H1 (cell line): ENCODE data around the gene SIX6. TPM values are rescaled to one million over a fixed set of nuclear protein-coding genes. Genes with fewer than 3 reads are reported as not detected.

ENCODE experiments used
- HDAC2 ChIP-seq, 2 experiments: fragments of 300-600 bp in 1 of 2; sonication (generic) in 1 of 2; IDR thresholded peaks; 2 replicates each; pipeline ENCODE4 v1.6.1; 2011 to 2012; ENCODE audit warnings: low read depth in 2 of 2, low read length in 2 of 2, mild to moderate bottlenecking in 2 of 2, moderate library complexity in 2 of 2, borderline replicate concordance in 1 of 2, inconsistent platforms in 1 of 2
- KDM1A ChIP-seq: fragments of 200-600, 300-600 bp; sonication (generic); IDR thresholded peaks from 2 replicates; pipeline ENCODE4 v1.7.1; 2016; ENCODE audit warnings: mild to moderate bottlenecking, low read length, borderline replicate concordance
- RBBP5 ChIP-seq: IDR thresholded peaks from 2 replicates; pipeline ENCODE4 v1.7.1; 2012; ENCODE audit warnings: low read depth, mild to moderate bottlenecking, inconsistent platforms, low read length, moderate library complexity, borderline replicate concordance
- TAF1 ChIP-seq: IDR thresholded peaks from 2 replicates; pipeline ENCODE4 v1.6.1; 2011; ENCODE audit warnings: mild to moderate bottlenecking, low read depth, low read length
- polyA plus RNA-seq, 7 experiments: library from polyadenylated mRNA; depleted of rRNA in 3 of 7; stranded (reverse) in 5 of 7; unstranded in 2 of 7; fragments of >200 nt in 5 of 7; fragments of 200-250 nt in 2 of 7; gene quantifications; 1 replicate in 5 of 7; 2 replicates in 1 of 7; 4 replicates in 1 of 7; pipeline versions ENCODE4 v1.2.1 to v1.2.3, GENCODE V29; 2011 to 2013; ENCODE audit warnings: missing spikeins in 2 of 7, mixed read lengths in 2 of 7
- total RNA-seq: library from RNA; stranded (reverse); fragmentation: NEBNext Ultra II Directional; extraction: Animal tissue kit (Norgen Biotek cat#: 25700); gene quantifications from 2 replicates; pipeline ENCODE4 v1.2.1, GENCODE V29; 2021
- TF ChIP-seq, protein P1 (sequence below): fragments of 300-600 bp; sonication (generic); IDR thresholded peaks from 2 replicates; pipeline ENCODE4 v1.7.1; 2012; ENCODE audit warnings: low read length, moderate library complexity, mild to moderate bottlenecking, inconsistent platforms; ENCODE audit not compliant: insufficient replicate concordance
- TF ChIP-seq, protein P2 (sequence below): IDR thresholded peaks from 2 replicates; pipeline ENCODE4 v1.6.1; 2012; ENCODE audit warnings: inconsistent platforms

Gene SIX6
- total and polyA plus RNA-seq, 2 of the 8 experiments (the other 6 are each of a cell fraction or from before 2014, with no cell fraction given), result 0.03 TPM; not detected in 1

DNA sequence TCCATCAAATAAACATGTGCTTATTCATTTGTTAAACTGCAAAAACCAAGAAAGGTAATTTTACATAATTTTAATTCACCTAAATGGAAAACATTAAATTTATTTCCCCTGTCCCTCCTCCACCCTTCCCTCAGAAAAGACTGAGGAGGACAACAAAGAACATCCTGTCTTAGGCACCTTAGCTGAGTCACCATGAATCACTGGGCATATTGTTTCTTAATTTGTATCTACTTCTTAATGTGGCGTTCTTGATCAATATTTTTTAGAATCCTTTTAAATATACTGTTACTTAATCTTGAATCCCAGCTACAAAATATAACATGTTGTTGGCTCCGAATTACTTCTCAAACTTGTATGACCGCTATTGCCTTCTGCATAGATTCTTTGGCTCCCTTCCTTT is 23.5 kb downstream of the SIX6 start (continued):
- TF ChIP-seq, protein P1, sequence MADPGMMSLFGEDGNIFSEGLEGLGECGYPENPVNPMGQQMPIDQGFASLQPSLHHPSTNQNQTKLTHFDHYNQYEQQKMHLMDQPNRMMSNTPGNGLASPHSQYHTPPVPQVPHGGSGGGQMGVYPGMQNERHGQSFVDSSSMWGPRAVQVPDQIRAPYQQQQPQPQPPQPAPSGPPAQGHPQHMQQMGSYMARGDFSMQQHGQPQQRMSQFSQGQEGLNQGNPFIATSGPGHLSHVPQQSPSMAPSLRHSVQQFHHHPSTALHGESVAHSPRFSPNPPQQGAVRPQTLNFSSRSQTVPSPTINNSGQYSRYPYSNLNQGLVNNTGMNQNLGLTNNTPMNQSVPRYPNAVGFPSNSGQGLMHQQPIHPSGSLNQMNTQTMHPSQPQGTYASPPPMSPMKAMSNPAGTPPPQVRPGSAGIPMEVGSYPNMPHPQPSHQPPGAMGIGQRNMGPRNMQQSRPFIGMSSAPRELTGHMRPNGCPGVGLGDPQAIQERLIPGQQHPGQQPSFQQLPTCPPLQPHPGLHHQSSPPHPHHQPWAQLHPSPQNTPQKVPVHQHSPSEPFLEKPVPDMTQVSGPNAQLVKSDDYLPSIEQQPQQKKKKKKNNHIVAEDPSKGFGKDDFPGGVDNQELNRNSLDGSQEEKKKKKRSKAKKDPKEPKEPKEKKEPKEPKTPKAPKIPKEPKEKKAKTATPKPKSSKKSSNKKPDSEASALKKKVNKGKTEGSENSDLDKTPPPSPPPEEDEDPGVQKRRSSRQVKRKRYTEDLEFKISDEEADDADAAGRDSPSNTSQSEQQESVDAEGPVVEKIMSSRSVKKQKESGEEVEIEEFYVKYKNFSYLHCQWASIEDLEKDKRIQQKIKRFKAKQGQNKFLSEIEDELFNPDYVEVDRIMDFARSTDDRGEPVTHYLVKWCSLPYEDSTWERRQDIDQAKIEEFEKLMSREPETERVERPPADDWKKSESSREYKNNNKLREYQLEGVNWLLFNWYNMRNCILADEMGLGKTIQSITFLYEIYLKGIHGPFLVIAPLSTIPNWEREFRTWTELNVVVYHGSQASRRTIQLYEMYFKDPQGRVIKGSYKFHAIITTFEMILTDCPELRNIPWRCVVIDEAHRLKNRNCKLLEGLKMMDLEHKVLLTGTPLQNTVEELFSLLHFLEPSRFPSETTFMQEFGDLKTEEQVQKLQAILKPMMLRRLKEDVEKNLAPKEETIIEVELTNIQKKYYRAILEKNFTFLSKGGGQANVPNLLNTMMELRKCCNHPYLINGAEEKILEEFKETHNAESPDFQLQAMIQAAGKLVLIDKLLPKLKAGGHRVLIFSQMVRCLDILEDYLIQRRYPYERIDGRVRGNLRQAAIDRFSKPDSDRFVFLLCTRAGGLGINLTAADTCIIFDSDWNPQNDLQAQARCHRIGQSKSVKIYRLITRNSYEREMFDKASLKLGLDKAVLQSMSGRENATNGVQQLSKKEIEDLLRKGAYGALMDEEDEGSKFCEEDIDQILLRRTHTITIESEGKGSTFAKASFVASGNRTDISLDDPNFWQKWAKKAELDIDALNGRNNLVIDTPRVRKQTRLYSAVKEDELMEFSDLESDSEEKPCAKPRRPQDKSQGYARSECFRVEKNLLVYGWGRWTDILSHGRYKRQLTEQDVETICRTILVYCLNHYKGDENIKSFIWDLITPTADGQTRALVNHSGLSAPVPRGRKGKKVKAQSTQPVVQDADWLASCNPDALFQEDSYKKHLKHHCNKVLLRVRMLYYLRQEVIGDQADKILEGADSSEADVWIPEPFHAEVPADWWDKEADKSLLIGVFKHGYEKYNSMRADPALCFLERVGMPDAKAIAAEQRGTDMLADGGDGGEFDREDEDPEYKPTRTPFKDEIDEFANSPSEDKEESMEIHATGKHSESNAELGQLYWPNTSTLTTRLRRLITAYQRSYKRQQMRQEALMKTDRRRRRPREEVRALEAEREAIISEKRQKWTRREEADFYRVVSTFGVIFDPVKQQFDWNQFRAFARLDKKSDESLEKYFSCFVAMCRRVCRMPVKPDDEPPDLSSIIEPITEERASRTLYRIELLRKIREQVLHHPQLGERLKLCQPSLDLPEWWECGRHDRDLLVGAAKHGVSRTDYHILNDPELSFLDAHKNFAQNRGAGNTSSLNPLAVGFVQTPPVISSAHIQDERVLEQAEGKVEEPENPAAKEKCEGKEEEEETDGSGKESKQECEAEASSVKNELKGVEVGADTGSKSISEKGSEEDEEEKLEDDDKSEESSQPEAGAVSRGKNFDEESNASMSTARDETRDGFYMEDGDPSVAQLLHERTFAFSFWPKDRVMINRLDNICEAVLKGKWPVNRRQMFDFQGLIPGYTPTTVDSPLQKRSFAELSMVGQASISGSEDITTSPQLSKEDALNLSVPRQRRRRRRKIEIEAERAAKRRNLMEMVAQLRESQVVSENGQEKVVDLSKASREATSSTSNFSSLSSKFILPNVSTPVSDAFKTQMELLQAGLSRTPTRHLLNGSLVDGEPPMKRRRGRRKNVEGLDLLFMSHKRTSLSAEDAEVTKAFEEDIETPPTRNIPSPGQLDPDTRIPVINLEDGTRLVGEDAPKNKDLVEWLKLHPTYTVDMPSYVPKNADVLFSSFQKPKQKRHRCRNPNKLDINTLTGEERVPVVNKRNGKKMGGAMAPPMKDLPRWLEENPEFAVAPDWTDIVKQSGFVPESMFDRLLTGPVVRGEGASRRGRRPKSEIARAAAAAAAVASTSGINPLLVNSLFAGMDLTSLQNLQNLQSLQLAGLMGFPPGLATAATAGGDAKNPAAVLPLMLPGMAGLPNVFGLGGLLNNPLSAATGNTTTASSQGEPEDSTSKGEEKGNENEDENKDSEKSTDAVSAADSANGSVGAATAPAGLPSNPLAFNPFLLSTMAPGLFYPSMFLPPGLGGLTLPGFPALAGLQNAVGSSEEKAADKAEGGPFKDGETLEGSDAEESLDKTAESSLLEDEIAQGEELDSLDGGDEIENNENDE, result no peak
- no peak for TF ChIP-seq KDM1A
- TF ChIP-seq TAF1, result no peak
- no peak for TF ChIP-seq RBBP5
- no peak for TF ChIP-seq HDAC2 (IDR thresholded peaks at IDR 0.05; ENCODE audit: borderline replicate concordance in 1 of 2, low read depth in 2 of 2, low read length in 2 of 2)
- TF ChIP-seq, protein P2, sequence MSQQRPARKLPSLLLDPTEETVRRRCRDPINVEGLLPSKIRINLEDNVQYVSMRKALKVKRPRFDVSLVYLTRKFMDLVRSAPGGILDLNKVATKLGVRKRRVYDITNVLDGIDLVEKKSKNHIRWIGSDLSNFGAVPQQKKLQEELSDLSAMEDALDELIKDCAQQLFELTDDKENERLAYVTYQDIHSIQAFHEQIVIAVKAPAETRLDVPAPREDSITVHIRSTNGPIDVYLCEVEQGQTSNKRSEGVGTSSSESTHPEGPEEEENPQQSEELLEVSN, result no peak
